Naive thymus-derived CD4-positive, alpha-beta T cell (primary cell): Measurements from ENCODE around the gene SLC5A7. TPM values are rescaled to one million over a fixed set of nuclear protein-coding genes. Genes with fewer than 3 reads are reported as not detected.

ENCODE experiments used
- ATAC-seq: fragments of 150-1000 bp; cut with Tn5 transposase; 2 replicates; pipeline ENCODE4 v1.10.0; 2021; ENCODE audit warnings: mild to moderate bottlenecking, moderate library complexity
- CTCF ChIA-PET: fragments of 350-600 bp; sonication (Branson Sonifier 250); formaldehyde crosslinking; loops from one replicate; lab custom pipeline; 2021; ENCODE audit warnings: antibody characterized with exemption; lab: Charles Lee
- POLR2A ChIA-PET: fragments of 350-600 bp; sonication (Branson Sonifier 250); formaldehyde crosslinking; loops from one replicate; lab custom pipeline; 2021; ENCODE audit warnings: antibody characterized with exemption, inconsistent platforms; lab: Charles Lee
- DNase-seq, 9 donors: peaks; one replicate each; pipeline versions ENCODE4 v3.0.0 to v3.0.0-alpha.2; 2020 to 2022; ENCODE audit warnings: mixed read lengths in 1 of 9
- H3K27ac ChIP-seq: one replicate; pipeline ENCODE4 v1.7.0; 2013; ENCODE audit warnings: mild to moderate bottlenecking, low read depth, low read length, moderate library complexity
- H3K27me3 ChIP-seq, 2 donors: one replicate each; pipeline ENCODE4 v1.7.0; 2013; ENCODE audit warnings: low read length in 2 of 2, mild to moderate bottlenecking in 2 of 2, moderate library complexity in 2 of 2; ENCODE audit not compliant: control insufficient read depth in 2 of 2, insufficient read depth in 2 of 2
- H3K36me3 ChIP-seq, 3 experiments: 1 replicate in 2 of 3; 2 replicates in 1 of 3; pipeline ENCODE4 v1.7.0; 2013; ENCODE audit warnings: low read length in 3 of 3, mild to moderate bottlenecking in 3 of 3, moderate library complexity in 1 of 3; ENCODE audit not compliant: insufficient read depth in 3 of 3, control insufficient read depth in 2 of 3
- H3K4me1 ChIP-seq, 2 donors: one replicate each; pipeline ENCODE4 v1.7.0; 2013; ENCODE audit warnings: low read length in 2 of 2, mild to moderate bottlenecking in 2 of 2, moderate library complexity in 1 of 2; ENCODE audit not compliant: control insufficient read depth in 2 of 2, insufficient read depth in 2 of 2
- H3K4me3 ChIP-seq: 2 replicates; pipeline ENCODE4 v1.7.0; 2013; ENCODE audit warnings: mild to moderate bottlenecking, low read length
- H3K9me3 ChIP-seq, 3 experiments: 1 replicate in 2 of 3; 2 replicates in 1 of 3; pipeline ENCODE4 v1.7.0; 2013; ENCODE audit warnings: low read length in 3 of 3; ENCODE audit not compliant: control insufficient read depth in 2 of 3
- H3K27ac Mint-ChIP-seq, 9 donors: one replicate each; pipeline ENCODE4 v1.8.0; 2020 to 2022; ENCODE audit warnings: mixed read lengths in 9 of 9, mild to moderate bottlenecking in 8 of 9, moderate library complexity in 5 of 9, inconsistent platforms in 2 of 9
- H3K27me3 Mint-ChIP-seq, 5 donors: one replicate each; pipeline ENCODE4 v1.8.0; 2021 to 2022; ENCODE audit warnings: mixed read lengths in 5 of 5, mild to moderate bottlenecking in 1 of 5
- H3K36me3 Mint-ChIP-seq, 5 donors: one replicate each; pipeline ENCODE4 v1.8.0; 2020 to 2022; ENCODE audit warnings: mixed read lengths in 5 of 5, mild to moderate bottlenecking in 3 of 5, inconsistent platforms in 1 of 5
- H3K4me1 Mint-ChIP-seq, 7 donors: one replicate each; pipeline ENCODE4 v1.8.0; 2020 to 2022; ENCODE audit warnings: mixed read lengths in 7 of 7, mild to moderate bottlenecking in 3 of 7, inconsistent platforms in 1 of 7
- H3K4me3 Mint-ChIP-seq, 10 donors: one replicate each; pipeline ENCODE4 v1.8.0; 2020 to 2022; ENCODE audit warnings: mild to moderate bottlenecking in 10 of 10, mixed read lengths in 10 of 10, moderate library complexity in 6 of 10, inconsistent platforms in 2 of 10
- H3K9me3 Mint-ChIP-seq, 11 donors: one replicate each; pipeline ENCODE4 v1.8.0; 2020 to 2022; ENCODE audit warnings: mixed read lengths in 11 of 11, mild to moderate bottlenecking in 4 of 11, inconsistent platforms in 1 of 11, moderate library complexity in 1 of 11
- intact Hi-C, 2 donors: fragments of 100-400 bp; cut with micrococcal nuclease; formaldehyde crosslinking; loops; one replicate each; pipeline ENCODE4 v1.15.1; 2023
- polyA plus RNA-seq, 2 donors: library from polyadenylated mRNA; unstranded; fragments of 300-500 nt; fragmentation: Illumina TruSeq; gene quantifications; one replicate each; pipeline ENCODE4 v1.2.3, GENCODE V29; 2021
- total RNA-seq, 6 experiments: library from RNA in 5 of 6; stranded (reverse) in 5 of 6; gene quantifications; 1 replicate in 5 of 6; 2 replicates in 1 of 6; pipeline ENCODE4 v1.2.3 and lab custom pipeline; 2021 to 2026

SLC5A7 gene
- total and polyA plus RNA-seq, 7 experiments from 2014 or later, result not detected

DNA sequence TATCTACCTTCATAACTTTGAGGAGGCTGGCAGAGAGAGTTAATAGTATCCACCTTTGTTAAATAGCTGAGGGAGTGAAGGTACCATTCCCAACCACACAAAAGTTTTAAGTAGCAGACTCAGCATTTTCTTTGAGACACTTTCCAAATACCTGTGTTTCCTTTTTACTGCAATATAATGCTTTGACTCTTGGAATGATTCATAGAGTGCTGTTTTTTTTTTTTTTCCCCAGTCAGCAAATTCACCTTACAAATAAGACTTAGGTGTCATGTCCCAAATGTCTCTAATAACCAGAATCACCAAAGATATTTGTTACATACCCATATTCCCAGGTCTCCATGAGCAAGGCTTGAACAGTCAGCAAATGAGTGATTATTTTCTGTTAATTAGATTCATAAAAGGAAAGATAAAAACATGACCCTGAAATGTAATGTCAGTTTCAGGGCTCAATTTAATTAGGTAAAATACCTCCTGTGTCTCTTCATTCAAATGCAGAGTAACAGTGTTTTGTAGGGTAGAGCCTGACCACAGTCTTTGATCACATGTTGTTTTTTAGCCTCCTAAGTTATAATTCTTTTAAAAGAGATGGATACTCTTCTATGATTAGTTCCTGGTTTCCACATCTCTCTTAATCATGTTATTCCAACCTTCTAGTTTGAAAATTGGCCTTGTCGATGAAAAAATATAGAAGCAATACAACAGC lies 39.9 kb downstream of the SLC5A7 start:
- ATAC-seq, result no peak
- intact Hi-C loops, result no loop called here
- Histone ChIP-seq H3K4me3 (no peak overlapping the region), H3K27me3 (no peaks in the 10 kb centered on the region), H3K36me3 (no peaks in the 10 kb centered on the region), H3K4me1 (no peaks in the 10 kb centered on the region), H3K27ac (no peak overlapping the region), H3K9me3 (no peaks in the 10 kb centered on the region)
- Mint-ChIP-seq H3K9me3 (peaks cover 0 to 3% (median 0%) of the 10 kb centered on the region in 11 donors), H3K4me3 (no peak overlapping the region), H3K4me1 (no peaks in the 10 kb centered on the region), H3K27me3 (no peaks in the 10 kb centered on the region), H3K36me3 (no peaks in the 10 kb centered on the region), H3K27ac (no peak overlapping the region)
- POLR2A ChIA-PET, result no interaction called here
- CTCF ChIA-PET, result no interaction called here
- no peak for DNase-seq

DNA sequence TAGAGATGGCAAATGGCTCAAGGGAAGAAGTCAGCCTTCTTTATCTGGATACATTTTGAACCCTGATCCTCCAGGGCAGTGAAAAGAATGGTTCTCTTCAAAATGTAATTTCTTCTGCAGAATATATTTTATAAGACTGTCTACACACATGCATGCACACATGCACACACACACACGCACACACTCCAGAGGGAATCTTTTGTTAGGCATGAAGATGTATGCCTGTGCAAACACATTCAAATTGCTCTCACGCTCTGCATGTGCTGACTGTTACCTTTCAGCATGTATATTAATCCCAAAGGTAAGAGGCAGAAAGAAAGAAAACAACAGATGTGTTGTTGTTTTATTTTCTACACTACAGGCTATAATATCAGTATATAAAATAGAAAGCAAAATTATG lies 43.2 kb downstream of the SLC5A7 start:
- no peak for ATAC-seq
- Histone ChIP-seq H3K4me3 (no peak overlapping the region), H3K36me3 (no peaks in the 10 kb centered on the region), H3K4me1 (no peaks in the 10 kb centered on the region), H3K9me3 (no peaks in the 10 kb centered on the region), H3K27me3 (no peaks in the 10 kb centered on the region), H3K27ac (no peak overlapping the region)
- no peaks in the 10 kb centered on the region for H3K36me3 Mint-ChIP-seq
- H3K4me3 Mint-ChIP-seq, result no peak overlapping the region
- H3K27me3 Mint-ChIP-seq, result no peaks in the 10 kb centered on the region
- intact Hi-C loops, result no loop called here
- no peak for DNase-seq
- ChIA-PET CTCF (no interaction called here), POLR2A (no interaction called here)
- peaks cover 0 to 3% (median 0%) of the 10 kb centered on the region in 11 donors for H3K9me3 Mint-ChIP-seq
- no peak overlapping the region for H3K27ac Mint-ChIP-seq
- no peaks in the 10 kb centered on the region for H3K4me1 Mint-ChIP-seq

GRCh38 chr2:108029912-108030311 lies 43.6 kb downstream of the SLC5A7 start:
- no peaks in the 10 kb centered on the region for H3K27me3 ChIP-seq
- ChIA-PET POLR2A (no interaction called here), CTCF (no interaction called here)
- Mint-ChIP-seq H3K4me3 (no peak overlapping the region), H3K9me3 (peaks cover 0 to 3% (median 0%) of the 10 kb centered on the region in 11 donors), H3K4me1 (no peaks in the 10 kb centered on the region), H3K36me3 (no peaks in the 10 kb centered on the region), H3K27me3 (no peaks in the 10 kb centered on the region), H3K27ac (no peak overlapping the region)
- intact Hi-C loops, result no loop called here
- H3K4me3 ChIP-seq, result no peak overlapping the region
- ATAC-seq (no peak), DNase-seq (no peak)
- H3K9me3 ChIP-seq, result no peaks in the 10 kb centered on the region
- H3K4me1 ChIP-seq, result no peaks in the 10 kb centered on the region
- no peaks in the 10 kb centered on the region for H3K36me3 ChIP-seq
- no peak overlapping the region for H3K27ac ChIP-seq

DNA sequence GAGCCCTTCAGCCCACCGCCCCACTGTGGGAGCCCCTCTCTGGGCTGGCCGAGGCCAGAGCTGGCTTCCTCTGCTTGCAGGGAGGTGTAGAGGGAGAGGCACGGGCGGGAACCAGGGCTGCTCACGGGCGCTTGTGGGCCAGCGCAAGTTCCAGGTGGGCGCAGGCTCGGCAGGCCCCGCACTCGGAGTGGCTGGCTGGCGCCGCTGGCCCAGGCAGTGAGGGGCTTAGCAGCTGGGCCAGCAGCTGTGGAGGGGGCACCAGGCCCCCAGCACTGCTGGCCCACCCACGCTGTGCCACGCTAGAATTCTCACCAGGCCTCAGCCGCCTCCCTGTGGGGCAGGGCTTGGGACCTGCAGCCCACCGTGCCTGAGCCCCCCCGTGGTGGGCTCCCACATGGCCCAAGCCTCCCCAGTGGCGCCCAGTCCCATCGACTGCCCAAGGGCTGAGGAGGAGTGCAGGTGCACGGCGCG lies 45.2 kb downstream of the SLC5A7 start:
- POLR2A ChIA-PET, result no interaction called here
- H3K36me3 Mint-ChIP-seq, result no peaks in the 10 kb centered on the region
- no peaks in the 10 kb centered on the region for H3K4me1 Mint-ChIP-seq
- H3K4me3 ChIP-seq, result no peak overlapping the region
- H3K9me3 Mint-ChIP-seq, result peaks cover 0 to 3% (median 0%) of the 10 kb centered on the region in 11 donors
- H3K4me1 ChIP-seq, result no peaks in the 10 kb centered on the region
- no peak overlapping the region for H3K27ac Mint-ChIP-seq
- H3K4me3 Mint-ChIP-seq, result no peak overlapping the region
- H3K27me3 Mint-ChIP-seq, result no peaks in the 10 kb centered on the region
- DNase-seq (no peak), ATAC-seq (no peak)
- no peaks in the 10 kb centered on the region for H3K27me3 ChIP-seq
- no peak overlapping the region for H3K27ac ChIP-seq
- H3K36me3 ChIP-seq, result no peaks in the 10 kb centered on the region
- CTCF ChIA-PET, result no interaction called here
- intact Hi-C loops, result no loop called here
- no peaks in the 10 kb centered on the region for H3K9me3 ChIP-seq

DNA sequence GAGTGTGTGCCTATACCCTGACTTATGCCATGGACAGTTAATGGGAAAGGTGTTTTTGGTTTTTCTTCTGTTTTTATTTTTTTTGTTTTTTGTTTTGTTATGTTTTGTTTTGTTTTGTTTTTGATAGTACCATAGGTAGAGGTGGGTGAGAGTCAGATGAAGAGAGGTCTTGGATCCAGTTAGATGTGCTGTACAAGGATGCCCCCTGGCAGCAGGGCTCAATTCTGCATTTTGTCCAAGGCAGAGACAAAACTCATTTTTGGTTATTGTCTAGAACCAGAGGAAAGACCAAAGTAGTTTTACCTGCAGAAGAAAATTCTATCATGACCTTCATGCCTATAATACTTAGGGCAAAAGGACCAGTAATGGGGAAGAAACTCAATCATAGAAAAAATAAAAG lies 48.5 kb downstream of the SLC5A7 start:
- H3K4me1 Mint-ChIP-seq, result no peaks in the 10 kb centered on the region
- intact Hi-C loops, result no loop called here
- Histone ChIP-seq H3K27me3 (no peaks in the 10 kb centered on the region), H3K4me1 (no peaks in the 10 kb centered on the region), H3K4me3 (no peak overlapping the region), H3K9me3 (no peaks in the 10 kb centered on the region), H3K36me3 (no peaks in the 10 kb centered on the region), H3K27ac (no peak overlapping the region)
- H3K27me3 Mint-ChIP-seq, result peaks cover 0 to 11% (median 0%) of the 10 kb centered on the region in 5 donors
- ATAC-seq (no peak), DNase-seq (no peak)
- no peaks in the 10 kb centered on the region for H3K36me3 Mint-ChIP-seq
- no peak overlapping the region for H3K27ac Mint-ChIP-seq
- H3K9me3 Mint-ChIP-seq, result peaks cover 0 to 12% (median 4%) of the 10 kb centered on the region in 11 donors
- ChIA-PET CTCF (no interaction called here), POLR2A (no interaction called here)
- H3K4me3 Mint-ChIP-seq, result no peak overlapping the region

GRCh38 chr2:108048752-108049151 lies 62.4 kb downstream of the SLC5A7 start:
- ChIA-PET POLR2A (no interaction called here), CTCF (no interaction called here)
- Mint-ChIP-seq H3K36me3 (peaks cover 0 to 3% (median 0%) of the 10 kb centered on the region in 5 donors), H3K4me3 (no peak overlapping the region), H3K27me3 (peaks cover 0 to 23% (median 6%) of the 10 kb centered on the region in 5 donors), H3K27ac (no peak overlapping the region), H3K9me3 (peaks cover 0 to 20% (median 5%) of the 10 kb centered on the region in 11 donors), H3K4me1 (no peaks in the 10 kb centered on the region)
- no peak for ATAC-seq
- H3K4me3 ChIP-seq, result no peak overlapping the region
- H3K27ac ChIP-seq, result no peak overlapping the region
- no peaks in the 10 kb centered on the region for H3K9me3 ChIP-seq
- H3K27me3 ChIP-seq, result no peaks in the 10 kb centered on the region
- no peaks in the 10 kb centered on the region for H3K4me1 ChIP-seq
- no peaks in the 10 kb centered on the region for H3K36me3 ChIP-seq
- no peak for DNase-seq
- intact Hi-C loops, result no loop called here

DNA sequence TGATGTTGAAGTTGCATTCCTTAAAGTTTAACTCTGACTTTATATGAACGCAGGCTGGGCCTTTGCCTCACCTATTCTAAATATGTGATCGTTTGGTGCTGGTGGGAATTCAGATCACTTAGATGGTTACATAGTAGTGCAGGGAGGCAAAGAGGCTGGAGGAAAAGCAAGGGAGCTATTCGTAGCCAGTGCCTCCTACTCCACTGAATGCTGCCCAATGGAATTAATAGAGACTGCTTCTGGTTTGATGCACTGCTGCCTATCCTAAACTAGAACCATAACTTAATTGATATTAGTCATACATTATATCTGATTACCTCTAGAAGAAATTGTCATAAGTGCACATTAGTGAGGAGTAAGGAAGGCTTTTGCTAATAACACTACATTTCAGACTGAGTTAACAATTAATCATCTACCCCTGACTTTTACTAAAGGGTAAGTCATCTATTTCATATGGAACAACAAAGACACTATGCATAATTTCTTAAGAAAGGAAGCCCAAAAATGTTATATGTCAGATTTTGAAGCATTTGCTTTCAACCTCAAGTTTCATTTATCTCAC lies 72.3 kb downstream of the SLC5A7 start:
- ChIA-PET CTCF (no interaction called here), POLR2A (no interaction called here)
- Histone ChIP-seq H3K27me3 (no peaks in the 10 kb centered on the region), H3K36me3 (no peaks in the 10 kb centered on the region), H3K9me3 (no peaks in the 10 kb centered on the region), H3K4me3 (no peak overlapping the region), H3K4me1 (no peaks in the 10 kb centered on the region), H3K27ac (no peak overlapping the region)
- no peak for DNase-seq
- H3K27ac Mint-ChIP-seq, result no peak overlapping the region
- no peak for ATAC-seq
- H3K4me1 Mint-ChIP-seq, result no peaks in the 10 kb centered on the region
- H3K4me3 Mint-ChIP-seq, result no peak overlapping the region
- intact Hi-C loops, result no loop called here
- H3K9me3 Mint-ChIP-seq, result peaks cover 0 to 3% (median 0%) of the 10 kb centered on the region in 11 donors
- no peaks in the 10 kb centered on the region for H3K36me3 Mint-ChIP-seq
- H3K27me3 Mint-ChIP-seq, result peaks cover 0 to 4% (median 0%) of the 10 kb centered on the region in 5 donors
